HG03135 (cell line): ENCODE data around the gene ATP9A.
"Not testable (repeated sequence)": the region's sequence is repeated elsewhere in the genome, so short reads cannot be mapped to it uniquely, and the experiment has no call there.

Experiments used
- ATAC-seq: cut with Tn5 transposase; IDR thresholded peaks from one replicate; pipeline ENCODE4 v1.9.1; 2021; ENCODE audit warnings: mild to moderate bottlenecking, moderate library complexity; ENCODE audit not compliant: unreplicated experiment

The ATP9A gene, protein sequence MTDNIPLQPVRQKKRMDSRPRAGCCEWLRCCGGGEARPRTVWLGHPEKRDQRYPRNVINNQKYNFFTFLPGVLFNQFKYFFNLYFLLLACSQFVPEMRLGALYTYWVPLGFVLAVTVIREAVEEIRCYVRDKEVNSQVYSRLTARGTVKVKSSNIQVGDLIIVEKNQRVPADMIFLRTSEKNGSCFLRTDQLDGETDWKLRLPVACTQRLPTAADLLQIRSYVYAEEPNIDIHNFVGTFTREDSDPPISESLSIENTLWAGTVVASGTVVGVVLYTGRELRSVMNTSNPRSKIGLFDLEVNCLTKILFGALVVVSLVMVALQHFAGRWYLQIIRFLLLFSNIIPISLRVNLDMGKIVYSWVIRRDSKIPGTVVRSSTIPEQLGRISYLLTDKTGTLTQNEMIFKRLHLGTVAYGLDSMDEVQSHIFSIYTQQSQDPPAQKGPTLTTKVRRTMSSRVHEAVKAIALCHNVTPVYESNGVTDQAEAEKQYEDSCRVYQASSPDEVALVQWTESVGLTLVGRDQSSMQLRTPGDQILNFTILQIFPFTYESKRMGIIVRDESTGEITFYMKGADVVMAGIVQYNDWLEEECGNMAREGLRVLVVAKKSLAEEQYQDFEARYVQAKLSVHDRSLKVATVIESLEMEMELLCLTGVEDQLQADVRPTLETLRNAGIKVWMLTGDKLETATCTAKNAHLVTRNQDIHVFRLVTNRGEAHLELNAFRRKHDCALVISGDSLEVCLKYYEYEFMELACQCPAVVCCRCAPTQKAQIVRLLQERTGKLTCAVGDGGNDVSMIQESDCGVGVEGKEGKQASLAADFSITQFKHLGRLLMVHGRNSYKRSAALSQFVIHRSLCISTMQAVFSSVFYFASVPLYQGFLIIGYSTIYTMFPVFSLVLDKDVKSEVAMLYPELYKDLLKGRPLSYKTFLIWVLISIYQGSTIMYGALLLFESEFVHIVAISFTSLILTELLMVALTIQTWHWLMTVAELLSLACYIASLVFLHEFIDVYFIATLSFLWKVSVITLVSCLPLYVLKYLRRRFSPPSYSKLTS

DNA sequence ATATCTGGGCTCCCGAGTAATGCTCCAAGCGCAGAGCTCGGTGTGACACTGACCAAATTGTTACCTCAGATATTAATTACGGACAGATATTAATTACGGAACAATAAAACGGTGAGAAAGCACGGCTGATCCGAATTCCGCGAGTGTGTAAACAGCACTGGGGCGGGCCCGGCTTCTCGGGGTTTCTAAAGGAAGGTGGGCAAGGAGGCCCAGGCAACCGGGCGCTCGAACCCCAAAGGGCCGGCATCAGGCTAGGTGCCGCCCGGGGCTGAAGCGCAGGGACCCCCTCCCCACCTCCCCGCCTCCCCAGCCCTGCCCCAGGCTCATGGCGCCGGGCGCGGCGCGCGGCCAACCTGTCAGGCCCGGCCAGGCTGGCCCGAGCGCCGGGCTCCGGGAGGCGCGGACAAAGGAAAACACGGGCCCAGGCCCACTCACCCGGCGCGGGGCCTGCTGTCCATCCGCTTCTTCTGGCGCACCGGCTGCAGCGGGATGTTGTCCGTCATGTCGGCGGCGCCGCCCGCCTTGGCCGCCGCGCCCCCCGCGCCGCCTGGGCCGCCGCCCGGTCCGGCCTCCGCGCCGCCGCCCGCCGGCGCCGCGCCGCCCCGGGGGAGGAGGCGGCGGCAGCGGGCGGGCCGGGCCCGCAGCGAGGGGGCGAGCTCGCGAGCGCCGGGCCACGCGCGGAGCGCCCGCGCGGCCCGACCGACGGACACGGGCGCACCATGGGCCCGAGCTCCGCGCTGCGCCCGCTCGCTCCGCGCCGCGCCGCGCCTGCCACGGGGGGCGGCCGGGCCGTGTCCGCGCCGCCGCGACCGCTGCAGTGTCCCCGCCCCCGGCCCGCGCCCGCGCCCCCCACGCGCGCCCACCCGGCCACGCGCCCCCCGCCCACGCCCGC, at the start of gene ATP9A:
ATP9A (minus strand) TSS at position 524 of the 892 bp plus-strand sequence; CDS start at position 503, 21 bp downstream.
- ATAC-seq, result no peak

DNA sequence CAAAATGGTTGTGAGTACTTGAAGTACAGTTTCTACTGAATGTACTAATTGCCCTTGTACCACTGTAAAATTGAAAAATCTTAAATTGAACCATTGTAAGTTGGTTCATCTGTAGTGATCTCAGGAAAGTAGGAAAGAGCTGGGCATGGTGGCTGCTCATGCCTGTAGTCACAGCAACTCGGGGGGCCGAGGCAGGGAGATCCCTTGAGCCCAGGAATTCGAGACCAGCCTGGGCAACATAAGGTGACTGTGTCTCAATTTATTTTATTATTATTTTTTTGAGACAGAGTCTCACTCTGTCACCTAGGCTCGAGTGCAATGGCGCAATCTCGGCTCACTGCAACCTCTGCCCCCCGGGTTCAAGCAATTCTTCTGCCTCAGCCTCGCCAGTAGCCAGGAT, 48.7 kb upstream of the ATP9A start:
- not testable (repeated sequence) for ATAC-seq

DNA sequence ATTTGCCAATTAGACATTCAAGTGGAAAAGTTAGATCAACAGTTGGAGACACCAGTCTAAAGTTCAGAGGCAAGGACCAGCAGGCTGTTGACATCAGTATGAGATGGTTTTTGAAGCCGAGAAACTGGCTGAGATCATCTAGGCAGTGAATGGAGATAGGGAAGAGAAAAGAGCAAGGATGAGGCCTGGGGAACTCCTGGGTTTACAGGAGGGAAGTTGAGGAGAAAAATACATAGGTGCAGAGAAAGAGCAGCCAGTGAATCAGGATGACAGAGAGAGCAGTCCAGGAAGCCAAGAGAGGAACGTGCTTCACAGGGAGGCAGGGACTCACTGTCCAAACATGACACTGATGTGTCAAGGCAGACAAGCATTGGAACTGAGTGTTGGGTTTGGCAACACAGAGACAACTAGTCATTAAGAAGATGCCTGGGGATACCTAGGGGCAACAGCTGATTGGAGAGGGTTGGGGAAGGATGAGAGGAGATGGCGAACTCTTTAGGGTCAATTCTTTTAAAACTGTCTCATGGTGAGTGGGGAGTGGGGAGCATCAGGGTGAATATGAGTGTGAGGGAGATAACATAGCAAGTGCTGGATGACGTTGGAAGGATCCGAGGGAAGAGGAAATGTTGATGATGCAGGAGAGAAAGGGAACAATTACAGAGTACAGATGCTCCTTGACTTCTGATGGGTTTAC, 47.3 kb upstream of the ATP9A start:
- ATAC-seq, result no peak

DNA sequence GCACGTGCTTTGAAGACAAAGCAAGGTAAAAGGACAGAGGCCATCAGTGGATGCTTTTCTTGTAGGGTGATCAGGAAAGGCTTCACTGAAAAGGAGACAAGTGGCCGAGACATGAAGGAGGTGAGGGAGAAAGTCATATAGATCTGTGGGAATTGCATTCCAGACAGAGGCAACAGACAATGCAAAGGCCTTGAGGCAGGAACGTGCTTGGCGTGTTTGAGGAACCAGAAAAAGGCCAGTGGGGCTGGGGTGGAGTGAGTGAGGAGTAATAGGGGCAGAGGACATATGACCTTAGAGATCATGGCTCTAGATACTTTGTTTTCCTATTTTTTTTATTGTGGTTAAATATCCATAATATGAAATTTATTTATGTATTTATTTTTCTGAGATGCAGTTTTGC, 44.7 kb upstream of the ATP9A start:
- ATAC-seq, result no peak

DNA sequence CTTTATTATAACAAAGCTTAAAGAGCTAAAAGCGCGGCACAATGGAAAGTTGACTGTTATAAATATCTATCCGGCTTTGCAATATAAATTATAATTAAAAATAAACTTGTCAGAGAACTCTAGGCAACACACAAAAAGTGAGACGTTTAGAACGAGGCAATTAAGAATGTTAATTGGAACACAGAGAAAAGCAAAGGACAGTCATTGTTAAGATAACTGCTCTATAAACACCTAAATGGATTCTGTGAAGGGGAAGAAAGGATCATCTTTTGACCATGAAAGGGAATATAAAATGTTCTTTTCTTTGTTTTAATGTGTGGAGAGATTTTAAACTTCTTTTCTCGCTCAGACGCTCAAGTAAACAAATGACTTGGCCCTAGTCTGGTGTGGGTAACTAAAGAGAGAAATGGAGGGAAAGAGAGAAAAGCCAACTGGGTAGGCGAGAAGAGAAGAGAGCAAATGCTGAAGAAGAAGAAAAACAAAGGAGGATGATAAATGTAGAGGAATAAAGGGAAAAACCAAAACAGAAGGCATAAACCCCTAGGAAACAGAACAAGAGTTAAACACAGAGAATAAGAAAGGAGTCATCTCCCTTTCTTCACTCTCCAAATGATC, 43.4 kb upstream of the ATP9A start:
- ATAC-seq, result no peak

DNA sequence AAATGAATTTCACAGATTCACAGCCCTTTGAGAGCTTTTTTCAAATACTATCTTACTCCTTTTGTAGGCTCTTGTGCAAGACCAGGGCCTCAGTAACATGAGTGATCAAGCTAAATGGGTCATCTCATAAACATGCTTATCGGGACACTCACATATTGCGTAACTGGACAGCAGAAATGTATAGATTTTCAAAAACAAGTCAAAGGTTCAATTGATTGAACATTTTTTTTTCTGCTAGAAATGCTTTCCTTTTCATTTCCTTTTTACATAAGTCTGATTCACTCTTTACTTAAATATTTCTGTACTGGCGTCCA, 42.8 kb upstream of the ATP9A start:
- ATAC-seq, result no peak

DNA sequence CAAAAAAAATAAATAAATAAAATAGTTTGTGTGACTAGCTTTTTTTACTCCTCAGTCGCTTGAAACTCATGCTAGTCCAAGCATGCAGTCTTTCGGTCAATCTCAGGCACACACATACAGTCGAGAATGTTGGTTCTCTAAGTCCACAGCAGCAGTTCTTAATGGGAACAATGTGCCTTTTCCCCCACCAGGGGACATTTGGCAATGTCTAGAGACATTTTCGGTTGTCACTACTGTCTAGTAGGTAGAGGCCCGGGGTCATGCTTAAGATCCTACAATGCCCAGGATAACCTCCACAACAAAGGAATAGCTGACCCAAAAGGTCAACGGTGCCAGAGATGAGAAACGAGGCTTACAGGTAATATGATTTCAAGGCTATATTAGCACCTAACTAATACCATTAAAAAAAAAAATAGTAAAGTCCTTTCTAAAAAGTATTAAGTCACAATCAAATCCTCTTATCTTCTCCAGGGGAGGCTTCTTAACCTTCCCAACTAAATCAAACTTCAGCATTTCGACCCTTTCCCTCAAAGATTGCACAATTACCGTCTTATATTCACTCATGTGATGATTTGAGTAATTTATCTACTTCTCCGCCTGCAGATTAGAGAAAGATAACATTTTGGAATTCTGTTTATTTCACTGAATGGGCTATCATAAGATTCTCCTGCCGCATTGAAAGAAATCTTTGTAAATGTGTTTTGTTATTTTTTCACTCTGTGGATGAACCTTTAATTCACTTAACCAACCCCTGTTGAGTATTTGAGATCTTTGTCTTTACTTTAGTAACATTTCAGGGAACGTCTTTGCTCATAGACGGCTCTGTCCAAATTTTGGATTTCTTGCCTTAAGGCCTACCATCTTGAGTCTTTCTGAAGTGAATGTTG, 42.2 kb upstream of the ATP9A start:
- ATAC-seq, result no peak

DNA sequence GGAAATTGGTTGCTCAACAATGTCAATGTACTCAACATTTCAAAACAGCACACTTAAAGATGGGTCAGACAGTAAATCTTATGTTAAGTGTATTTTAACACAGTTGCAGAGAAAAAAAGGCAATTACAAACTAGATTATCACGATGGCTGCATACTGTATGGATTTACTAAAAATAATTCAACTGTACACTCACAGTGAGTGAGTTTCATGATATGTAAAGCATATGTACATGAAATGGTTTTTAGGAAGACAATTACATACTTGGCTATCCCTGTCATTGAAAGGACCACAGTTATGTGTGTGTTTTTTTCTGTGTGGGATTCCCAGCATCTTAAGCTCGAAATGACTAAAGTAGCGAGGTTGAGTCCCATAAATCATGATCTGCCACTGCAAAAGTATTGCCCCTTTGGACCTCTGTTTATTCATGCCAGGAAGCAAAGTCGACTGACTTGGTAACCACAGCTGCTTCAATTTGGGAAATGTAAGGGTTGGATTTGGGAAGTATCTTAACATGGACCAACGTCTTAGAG, 39.6 kb upstream of the ATP9A start:
- no peak for ATAC-seq

DNA sequence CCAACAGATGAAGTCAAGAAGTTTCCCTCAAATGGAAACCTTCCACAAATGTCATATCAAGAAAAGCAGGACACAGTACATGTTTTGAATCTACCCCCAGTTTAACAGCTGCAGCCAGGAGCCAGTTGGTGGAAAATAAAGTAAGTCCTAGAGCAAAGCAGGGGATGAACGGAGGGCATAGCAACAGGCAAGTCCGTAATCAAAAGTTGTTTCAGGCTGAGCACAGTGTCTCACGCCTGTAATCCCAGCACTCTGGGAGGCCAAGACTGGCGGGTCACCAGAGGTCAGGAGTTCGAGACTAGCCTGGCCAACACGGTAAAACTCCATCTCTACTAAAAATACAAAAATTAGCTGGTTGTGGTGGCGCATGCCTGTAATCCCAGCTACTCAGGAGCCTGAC, 36.6 kb upstream of the ATP9A start:
- ATAC-seq, result no peak

DNA sequence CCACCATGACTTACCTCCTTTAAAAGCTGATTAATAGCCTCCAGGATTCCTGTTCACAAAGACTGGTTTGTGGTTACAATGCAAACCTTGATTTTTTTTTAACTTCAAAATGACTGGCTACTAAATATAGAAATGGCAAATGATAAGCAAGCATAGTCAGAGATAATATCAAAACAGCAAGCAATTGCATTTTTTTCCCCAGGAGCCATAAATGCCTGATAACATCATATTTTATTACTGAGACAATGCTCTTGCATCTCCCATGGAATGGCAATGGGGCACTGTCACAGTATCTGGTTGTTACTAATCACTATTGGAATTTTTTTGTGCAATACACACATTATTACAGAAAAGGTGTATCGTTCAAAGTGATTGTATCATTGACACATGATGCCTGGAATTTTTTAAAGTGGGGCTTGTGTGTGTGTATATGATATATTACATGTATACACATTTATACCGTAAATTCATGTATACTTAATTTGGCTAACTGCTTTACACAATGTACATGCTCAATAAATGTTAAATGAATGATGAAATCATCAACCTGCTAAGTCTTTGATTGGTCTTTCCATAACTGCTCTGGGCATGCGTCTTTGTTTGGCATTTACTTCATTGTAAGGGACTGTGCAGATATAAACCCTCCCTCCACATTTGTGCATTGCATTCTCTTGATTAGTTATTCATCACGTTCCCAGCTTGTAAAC, 35.1 kb upstream of the ATP9A start:
- ATAC-seq, result no peak

DNA sequence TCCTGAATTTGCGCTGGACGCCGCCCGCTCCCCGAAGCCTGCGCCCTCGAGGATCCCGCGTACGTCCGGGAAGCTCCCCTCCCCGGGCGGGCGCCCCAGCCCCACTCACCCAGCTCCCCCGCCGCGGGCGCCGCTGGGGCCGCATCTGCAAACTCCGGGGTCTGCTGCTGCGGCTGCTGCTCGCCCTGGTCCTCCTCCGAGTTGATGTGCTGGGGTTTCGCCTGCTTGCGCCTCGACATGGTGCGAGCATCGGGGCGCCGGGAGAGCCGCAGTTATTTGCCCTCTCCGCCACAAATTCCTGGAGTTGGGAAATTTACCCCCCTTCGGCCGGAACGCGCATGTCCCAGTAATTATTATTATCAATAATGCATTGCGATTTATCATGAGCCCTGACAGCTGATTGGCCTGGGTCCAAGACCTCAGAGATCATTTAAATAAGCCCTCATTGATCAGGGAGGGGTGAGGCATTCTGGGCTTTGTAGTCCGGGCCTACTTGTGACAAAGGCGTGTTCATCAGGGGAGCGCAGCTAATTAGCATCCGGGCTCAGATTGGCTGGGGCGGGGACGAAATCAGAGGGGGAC, 34.1 kb upstream of the ATP9A start, which contains the start of gene SALL4:
SALL4 (minus strand) TSS at position 352 of the 582 bp plus-strand sequence; CDS start at position 239, 113 bp downstream.
- ATAC-seq, result no peak

DNA sequence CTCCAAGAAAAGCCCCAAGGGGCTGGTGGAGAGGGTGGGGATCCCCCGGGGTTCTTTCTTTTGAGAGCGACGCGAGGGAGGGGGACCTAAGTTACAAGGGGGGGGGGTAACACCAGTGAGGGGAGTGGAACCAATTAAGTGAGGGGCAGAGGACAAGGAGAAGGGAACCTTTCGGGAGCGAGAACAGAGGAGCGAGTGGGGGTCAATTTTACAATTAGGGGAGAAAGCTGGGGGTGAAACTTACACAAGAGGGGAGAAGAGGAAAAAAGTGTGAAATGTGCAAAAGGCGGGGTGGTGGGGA, 33.6 kb upstream of the ATP9A start:
- no peak for ATAC-seq

DNA sequence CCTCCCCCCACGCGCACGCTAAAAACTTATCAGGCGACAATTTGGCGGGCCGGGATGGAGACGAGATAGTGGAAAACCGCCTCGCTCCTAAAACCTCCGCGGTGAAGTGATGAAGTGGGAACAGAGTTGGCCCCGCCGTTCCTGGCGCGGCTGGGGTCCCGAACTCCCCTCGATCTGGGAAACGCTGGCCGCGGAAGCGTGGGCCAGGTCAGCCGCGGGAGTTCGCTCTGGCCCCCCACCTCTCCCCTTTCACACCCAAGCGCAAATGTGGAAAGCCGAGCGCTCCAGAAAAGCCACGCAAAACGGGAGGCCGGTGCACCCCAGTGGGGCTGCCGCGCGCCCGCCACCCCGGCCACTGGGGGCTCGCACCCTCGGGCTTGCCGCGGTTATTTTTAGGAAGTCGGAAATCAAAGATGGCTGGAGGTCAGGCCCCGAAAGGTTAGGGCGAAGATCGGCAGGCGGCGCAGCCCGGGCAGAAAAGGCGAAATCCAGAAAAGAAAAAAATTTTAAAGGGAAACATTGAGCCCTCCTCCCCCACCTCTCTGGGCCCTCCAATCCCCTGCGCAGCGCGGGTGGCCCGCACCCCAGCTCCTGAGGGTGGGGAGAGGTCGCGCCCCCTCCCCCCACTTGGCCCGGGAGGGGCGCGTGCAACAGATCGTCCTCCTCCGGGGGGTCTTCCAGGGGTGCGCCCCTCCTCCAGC, 33.1 kb upstream of the ATP9A start:
- no peak for ATAC-seq

DNA sequence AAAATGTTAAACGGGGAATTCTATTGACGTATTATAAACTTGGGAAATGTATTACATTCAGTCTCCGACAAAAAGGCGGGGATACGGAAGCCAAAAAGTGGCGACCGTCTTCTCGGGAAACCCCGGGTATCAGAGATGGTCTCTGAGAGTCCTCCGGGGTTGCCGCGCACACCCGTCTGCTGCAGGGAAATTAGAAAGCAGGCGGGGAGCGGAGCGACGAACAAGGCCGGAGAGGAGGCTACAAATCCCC, 32.6 kb upstream of the ATP9A start:
- ATAC-seq, result no peak

DNA sequence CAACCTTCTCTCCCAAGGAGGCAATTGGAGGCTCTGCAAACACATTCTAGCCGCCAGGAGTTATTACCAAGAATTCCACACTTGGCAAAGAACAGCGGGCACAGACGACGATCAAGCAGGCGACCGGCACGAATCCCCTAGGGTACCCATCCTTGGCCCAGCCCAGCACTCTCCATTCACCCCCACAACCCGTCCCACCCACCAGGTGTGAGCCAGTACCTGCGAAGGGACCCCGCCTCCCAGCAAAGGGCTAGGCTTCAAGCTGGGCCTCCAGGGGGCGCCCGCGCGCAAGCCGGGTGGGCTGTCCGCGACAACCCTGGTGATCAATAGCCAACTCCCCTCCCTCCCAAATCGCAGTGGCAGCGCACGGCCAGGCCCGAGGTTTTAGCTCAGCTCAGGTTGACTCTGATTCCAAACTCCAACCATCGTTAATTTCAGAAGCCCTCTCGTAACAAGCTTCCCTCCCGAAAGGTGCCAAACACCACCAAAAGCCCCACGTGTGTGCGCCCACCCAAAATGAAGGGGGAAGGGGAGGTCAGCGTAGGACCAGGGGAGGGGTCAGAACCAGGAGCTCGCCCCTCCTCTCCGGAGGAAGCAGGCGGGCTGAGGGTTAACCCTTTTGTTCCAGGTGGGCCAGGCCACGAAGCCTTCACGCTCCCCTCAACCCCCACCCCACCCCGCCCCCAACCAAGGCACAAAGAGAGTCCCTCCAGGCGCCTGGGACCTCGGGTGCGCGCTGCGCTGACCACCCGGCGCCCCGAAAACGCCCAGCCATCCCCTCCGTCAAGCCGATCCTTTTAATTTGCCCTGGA, 32.1 kb upstream of the ATP9A start:
- no peak for ATAC-seq

DNA sequence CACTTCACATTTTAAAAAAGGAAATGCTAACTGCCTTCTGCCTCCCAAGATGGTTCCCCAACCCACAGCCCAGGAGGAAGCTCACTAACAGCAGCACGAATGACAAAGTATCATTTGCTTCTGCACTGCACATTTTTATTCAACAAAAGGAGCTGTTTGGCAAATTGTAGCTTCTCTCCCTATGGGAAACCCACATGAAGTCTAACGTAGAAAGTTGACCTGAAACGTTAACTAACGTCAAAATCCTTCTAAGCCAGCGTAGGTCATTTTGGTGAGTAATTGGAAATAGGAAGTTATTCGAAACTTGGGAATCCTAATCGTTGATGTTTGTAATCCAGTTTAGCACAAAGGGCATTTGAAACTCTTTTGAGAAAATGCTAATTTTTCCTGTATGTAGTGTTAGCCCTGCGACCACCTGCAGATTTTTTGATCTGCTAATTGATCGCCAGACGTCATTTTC, 31.2 kb upstream of the ATP9A start:
- no peak for ATAC-seq
